Body of pancreas (tissue), 4 donors: ENCODE data around the gene GNAT3.

Experiments used
- CTCF ChIP-seq, 7 experiments: fragments of 450-650 bp in 4 of 7; fragments of 200-600 bp in 3 of 7; sonication (generic) in 3 of 7; IDR thresholded peaks; one replicate each; pipeline ENCODE4 v1.5.1; 2016 to 2019; ENCODE audit warnings: antibody characterized with exemption in 7 of 7
- POLR2A ChIP-seq, 3 donors: fragments of 450-650 bp; IDR thresholded peaks; one replicate each; pipeline ENCODE4 v1.6.1; 2016; ENCODE audit warnings: antibody characterized with exemption in 3 of 3, mild to moderate bottlenecking in 2 of 3

GRCh38 chr7:80550005-80550404 lies 38.1 kb upstream of the GNAT3 start:
- no peak for TF ChIP-seq CTCF (IDR thresholded peaks at IDR 0.05)
- TF ChIP-seq POLR2A (IDR thresholded peaks at IDR 0.05) = no peak
